ENCODE measurements around the gene UBE2D4. TPM values are rescaled to one million over a fixed set of nuclear protein-coding genes. Genes with fewer than 3 reads are reported as not detected.
A peak's percentile ranks its signal among the peaks of the same experiment; 100 is the strongest.

The UBE2D4 gene
- total RNA-seq, result 10 to 100 TPM in 1 of 2 donors, 1 to 10 TPM in 1; 8.9 to 12.8 TPM

DNA sequence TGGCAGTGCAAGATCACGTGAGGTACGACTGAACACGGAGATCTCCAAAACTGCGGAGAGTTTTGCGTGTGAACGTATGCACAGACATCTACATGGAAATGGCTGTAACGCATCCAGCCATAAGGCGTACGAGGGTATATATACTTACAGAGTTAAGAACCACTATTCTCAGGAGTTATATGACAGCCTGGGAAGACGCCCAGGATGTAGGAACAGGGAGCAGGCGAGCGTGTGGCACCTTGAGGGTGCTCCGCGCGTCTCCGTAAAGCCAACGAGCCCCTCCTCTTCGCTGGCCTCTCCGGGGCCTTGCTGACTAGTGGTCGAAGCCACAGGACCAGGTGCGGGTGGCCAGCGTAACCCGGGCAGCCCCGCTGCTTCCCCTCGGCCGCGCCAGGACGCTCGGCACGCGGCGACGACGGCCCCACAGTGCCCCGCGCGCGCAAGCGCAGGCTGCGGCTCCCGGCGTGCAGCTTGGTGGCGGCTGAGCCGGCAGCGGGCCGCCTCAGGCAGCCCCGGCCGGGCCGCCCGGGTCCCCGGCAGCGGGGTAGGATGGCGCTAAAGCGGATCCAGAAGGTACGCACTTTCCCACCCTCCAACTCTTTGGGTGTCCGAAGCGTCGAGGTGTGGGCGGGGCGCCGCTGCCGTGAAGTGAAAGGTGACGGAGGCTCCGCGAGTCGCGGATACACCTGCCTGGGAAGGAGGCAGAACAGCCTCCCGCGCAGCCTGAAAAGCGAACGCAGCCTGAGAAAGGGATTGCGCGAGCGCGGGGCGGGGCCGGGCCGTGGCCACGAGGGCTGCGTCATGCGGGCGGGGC lies at the start of gene UBE2D4:
Gene UBE2D4, plus strand, starts transcription at position 453 of the 814 bp plus-strand sequence. Its CDS starts 97 bp downstream, at position 550.
- H3K9me3 ChIP-seq, result no peaks in the 10 kb centered on the region
- peak within 1 kb of the TSS; percentile 86 to 89 for H3K9ac ChIP-seq (ENCODE audit: low read depth in 2 of 2, low read length in 2 of 2)
- TF ChIP-seq, protein P1, sequence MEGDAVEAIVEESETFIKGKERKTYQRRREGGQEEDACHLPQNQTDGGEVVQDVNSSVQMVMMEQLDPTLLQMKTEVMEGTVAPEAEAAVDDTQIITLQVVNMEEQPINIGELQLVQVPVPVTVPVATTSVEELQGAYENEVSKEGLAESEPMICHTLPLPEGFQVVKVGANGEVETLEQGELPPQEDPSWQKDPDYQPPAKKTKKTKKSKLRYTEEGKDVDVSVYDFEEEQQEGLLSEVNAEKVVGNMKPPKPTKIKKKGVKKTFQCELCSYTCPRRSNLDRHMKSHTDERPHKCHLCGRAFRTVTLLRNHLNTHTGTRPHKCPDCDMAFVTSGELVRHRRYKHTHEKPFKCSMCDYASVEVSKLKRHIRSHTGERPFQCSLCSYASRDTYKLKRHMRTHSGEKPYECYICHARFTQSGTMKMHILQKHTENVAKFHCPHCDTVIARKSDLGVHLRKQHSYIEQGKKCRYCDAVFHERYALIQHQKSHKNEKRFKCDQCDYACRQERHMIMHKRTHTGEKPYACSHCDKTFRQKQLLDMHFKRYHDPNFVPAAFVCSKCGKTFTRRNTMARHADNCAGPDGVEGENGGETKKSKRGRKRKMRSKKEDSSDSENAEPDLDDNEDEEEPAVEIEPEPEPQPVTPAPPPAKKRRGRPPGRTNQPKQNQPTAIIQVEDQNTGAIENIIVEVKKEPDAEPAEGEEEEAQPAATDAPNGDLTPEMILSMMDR (IDR thresholded peaks at IDR 0.05), result no peak
- H3K36me3 ChIP-seq, result no peaks in the 10 kb centered on the region
- intact Hi-C loops (cut with DNase I), result no loop called here
- no peaks in the 10 kb centered on the region for H3K27me3 ChIP-seq
- peak; percentile 94 for DNase-seq
- peak within 1 kb of the TSS; percentile 61 for H3K4me3 ChIP-seq
- H3K4me1 ChIP-seq, result peaks cover 3% of the 10 kb centered on the region
- peak within 1 kb of the TSS; percentile 99 for H3K27ac ChIP-seq

DNA sequence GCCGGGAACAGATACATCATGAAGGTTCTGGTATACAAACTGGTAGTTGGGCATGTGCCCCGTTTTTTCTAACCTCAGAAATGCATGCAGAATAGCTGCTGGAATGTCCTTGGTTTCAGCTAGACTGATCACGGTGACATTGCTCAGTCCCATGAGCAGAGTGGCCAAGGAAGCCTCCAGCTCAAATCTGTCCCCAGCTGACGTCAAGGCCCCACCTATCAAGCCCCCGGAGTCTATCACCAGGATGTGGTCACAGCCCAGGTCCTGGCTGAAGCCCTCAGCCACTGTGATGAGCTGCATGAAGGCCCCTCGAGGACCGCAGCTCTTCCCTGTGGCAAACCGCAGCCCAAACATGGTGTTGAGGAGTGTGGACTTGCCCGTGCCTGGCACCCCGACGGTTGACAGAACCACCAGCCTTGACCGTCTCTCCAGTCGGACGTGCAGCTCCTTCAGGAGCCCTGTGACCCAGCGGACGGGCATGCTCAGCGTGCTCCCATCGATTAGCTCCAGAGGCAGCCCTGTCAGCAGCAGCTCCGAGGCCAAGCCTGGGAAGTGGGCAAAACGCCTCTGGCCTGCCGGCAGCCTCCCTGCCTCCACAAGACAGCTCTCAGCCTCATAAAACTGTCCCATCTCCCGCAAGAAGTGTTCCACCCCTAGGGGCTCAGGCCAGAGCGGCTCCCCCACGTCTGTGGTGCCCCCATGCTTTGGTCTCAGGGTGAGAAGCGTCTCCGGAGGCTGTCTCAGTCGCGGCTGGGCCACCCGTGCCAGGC lies 49.1 kb upstream of the UBE2D4 start:
- DNase-seq, result no peak
- H3K27ac ChIP-seq, result no peak overlapping the region
- TF ChIP-seq, protein P1 (IDR thresholded peaks at IDR 0.05), result no peak
- H3K4me3 ChIP-seq, result no peak overlapping the region
- no peaks in the 10 kb centered on the region for H3K9me3 ChIP-seq
- peaks cover 24% of the 10 kb centered on the region for H3K36me3 ChIP-seq
- no peaks in the 10 kb centered on the region for H3K4me1 ChIP-seq
- intact Hi-C loops (cut with DNase I), result no loop called here
- no peak overlapping the region for H3K9ac ChIP-seq (ENCODE audit: low read depth in 2 of 2, low read length in 2 of 2)
- H3K27me3 ChIP-seq, result no peaks in the 10 kb centered on the region

DNA sequence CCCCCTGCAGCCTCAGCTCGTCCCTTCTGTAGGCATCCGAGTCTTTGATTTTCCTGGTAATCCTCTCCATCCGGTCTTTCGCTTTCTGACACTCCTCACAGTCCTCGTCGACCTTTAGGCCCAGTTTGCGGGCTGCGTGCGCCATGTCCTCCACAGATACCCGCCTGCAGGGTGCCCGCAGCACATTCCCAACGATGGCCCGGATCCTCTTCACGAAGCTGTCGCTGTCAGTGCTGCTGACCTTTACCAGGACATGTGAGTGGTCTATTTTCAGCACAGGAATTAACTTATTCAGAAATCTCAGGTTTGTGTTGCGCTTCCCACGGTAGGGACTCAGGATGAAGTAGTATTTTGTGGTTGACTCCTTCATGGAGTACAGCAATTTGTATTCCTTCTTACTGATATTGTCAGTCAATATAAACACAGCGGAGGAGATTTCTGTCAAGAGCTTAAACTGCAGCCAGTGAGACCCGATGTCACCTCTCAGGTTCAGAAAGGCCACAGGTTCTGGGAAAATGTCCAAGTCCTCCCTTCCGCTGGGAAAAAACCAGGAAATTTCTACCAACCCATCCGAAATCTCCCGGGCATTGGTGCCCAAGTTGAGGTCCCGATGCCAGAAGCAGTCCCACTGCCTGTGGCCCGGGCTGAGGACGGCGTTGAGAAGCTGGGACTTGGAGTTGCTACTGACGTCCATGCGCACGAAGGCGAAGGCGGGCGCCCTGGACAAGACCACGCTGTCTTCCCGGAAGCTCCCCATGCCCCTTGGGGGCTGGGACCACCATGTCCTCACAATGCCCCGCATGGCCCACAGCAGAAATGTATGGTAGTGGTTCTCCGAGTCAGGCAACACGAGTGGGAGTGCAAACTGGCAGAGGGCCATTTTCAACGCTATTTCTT lies 48.0 kb upstream of the UBE2D4 start:
- H3K27ac ChIP-seq, result no peak overlapping the region

DNA sequence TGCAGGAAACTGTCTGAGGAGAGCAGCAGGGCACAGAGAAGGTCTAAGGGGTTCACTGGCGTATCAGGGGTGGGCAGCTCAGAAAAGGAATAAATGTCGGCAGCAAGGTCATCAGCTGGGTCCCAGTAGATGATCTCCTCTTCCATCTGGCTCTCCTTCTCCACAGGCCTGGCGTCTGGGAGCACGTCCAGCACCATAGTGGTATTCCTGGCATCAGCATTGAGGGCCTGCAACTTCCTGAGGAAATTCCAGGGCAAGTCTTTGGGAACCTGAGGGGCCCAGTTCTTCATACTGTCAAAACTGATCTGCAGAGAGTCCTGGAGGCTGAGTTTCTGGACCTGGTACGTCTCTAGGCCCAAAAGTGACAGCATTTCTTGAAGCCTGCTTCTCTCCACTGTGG lies 47.4 kb upstream of the UBE2D4 start:
- no peak for DNase-seq
- Histone ChIP-seq H3K9me3 (no peaks in the 10 kb centered on the region), H3K36me3 (peaks cover 24% of the 10 kb centered on the region), H3K27ac (no peak overlapping the region), H3K4me3 (no peak overlapping the region), H3K9ac (ENCODE audit: low read depth in 2 of 2, low read length in 2 of 2) (no peak overlapping the region), H3K4me1 (no peaks in the 10 kb centered on the region), H3K27me3 (no peaks in the 10 kb centered on the region)
- TF ChIP-seq, protein P1 (IDR thresholded peaks at IDR 0.05), result no peak
- intact Hi-C loops (cut with DNase I), result no loop called here

More for the DNA sequence above, 48.0 kb upstream of the UBE2D4 start:
- Histone ChIP-seq H3K27me3 (no peaks in the 10 kb centered on the region), H3K9me3 (no peaks in the 10 kb centered on the region), H3K4me1 (no peaks in the 10 kb centered on the region), H3K9ac (ENCODE audit: low read depth in 2 of 2, low read length in 2 of 2) (no peak overlapping the region), H3K36me3 (peaks cover 24% of the 10 kb centered on the region), H3K4me3 (no peak overlapping the region)
- DNase-seq, result no peak
- TF ChIP-seq, protein P1 (IDR thresholded peaks at IDR 0.05), result no peak
- intact Hi-C loops (cut with DNase I), result no loop called here

DNA sequence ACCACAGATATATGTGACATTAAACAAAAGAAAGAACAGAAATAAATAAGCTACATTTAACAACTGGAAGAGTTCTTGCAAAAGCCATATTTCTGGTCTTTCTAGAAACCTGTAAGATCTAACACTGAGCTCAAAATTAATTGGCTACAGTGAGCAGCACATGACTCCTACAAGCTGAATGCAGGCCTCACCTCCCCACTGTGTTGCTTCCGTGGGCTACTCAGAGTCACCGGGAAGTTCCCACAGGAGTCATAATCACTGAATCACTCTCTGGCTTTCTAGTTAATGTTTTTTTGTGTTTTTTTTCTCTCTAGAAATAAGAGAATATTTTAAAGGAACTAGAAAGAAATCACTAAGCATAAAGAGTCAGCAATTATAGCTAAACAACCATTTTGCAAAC lies 46.8 kb upstream of the UBE2D4 start:
- intact Hi-C loops (cut with DNase I), result no loop called here
- Histone ChIP-seq H3K9me3 (no peaks in the 10 kb centered on the region), H3K4me1 (no peaks in the 10 kb centered on the region), H3K4me3 (no peak overlapping the region), H3K27me3 (no peaks in the 10 kb centered on the region), H3K9ac (ENCODE audit: low read depth in 2 of 2, low read length in 2 of 2) (no peak overlapping the region), H3K36me3 (peaks cover 24% of the 10 kb centered on the region), H3K27ac (no peak overlapping the region)
- DNase-seq, result no peak
- TF ChIP-seq, protein P1 (IDR thresholded peaks at IDR 0.05), result no peak
